Kidney (tissue), 14 donors: Measurements from ENCODE around the gene CLTB. TPM values are rescaled to one million over a fixed set of nuclear protein-coding genes. Genes with fewer than 3 reads are reported as not detected.

Experiments
- DNase-seq, 5 donors: peaks; one replicate each; pipeline ENCODE4 v3.0.0-alpha.2; 2013 to 2020
- FAIRE-seq: peaks from 2 replicates; lab custom pipeline; 2012; peaks lifted over from hg19 to GRCh38; lab: Jason Lieb, UNC
- H3K27ac ChIP-seq, 2 donors: one replicate each; pipeline ENCODE4 v1.7.0; 2013; ENCODE audit warnings: low read depth in 2 of 2, low read length in 2 of 2, inconsistent platforms in 1 of 2
- H3K27me3 ChIP-seq: one replicate; pipeline ENCODE4 v1.7.1; 2013; ENCODE audit warnings: low read length, inconsistent platforms; ENCODE audit not compliant: control insufficient read depth, insufficient read depth
- H3K36me3 ChIP-seq, 3 donors: one replicate each; pipeline versions ENCODE4 v1.7.0 to v1.7.1; 2013; ENCODE audit warnings: low read length in 3 of 3, control low read depth in 1 of 3, inconsistent platforms in 1 of 3; ENCODE audit not compliant: insufficient read depth in 3 of 3, control insufficient read depth in 2 of 3
- H3K4me1 ChIP-seq, 3 donors: one replicate each; pipeline versions ENCODE4 v1.7.0 to v1.7.1; 2013; ENCODE audit warnings: low read length in 3 of 3, inconsistent platforms in 1 of 3, low read depth in 1 of 3; ENCODE audit not compliant: control insufficient read depth in 2 of 3, insufficient read depth in 2 of 3
- H3K4me3 ChIP-seq, 3 donors: one replicate each; pipeline versions ENCODE4 v1.7.0 to v1.8.1; 2013; ENCODE audit warnings: low read length in 3 of 3, control low read depth in 1 of 3, inconsistent platforms in 1 of 3
- H3K9ac ChIP-seq, 3 donors: one replicate each; pipeline versions ENCODE4 v1.7.0 to v1.7.1; 2013; ENCODE audit warnings: low read length in 3 of 3, control low read depth in 1 of 3, inconsistent platforms in 1 of 3
- H3K9me3 ChIP-seq, 3 donors: one replicate each; pipeline versions ENCODE4 v1.7.0 to v1.7.1; 2013; ENCODE audit warnings: low read length in 3 of 3, control low read depth in 1 of 3, inconsistent platforms in 1 of 3; ENCODE audit not compliant: control insufficient read depth in 2 of 3, insufficient read depth in 1 of 3
- intact Hi-C: fragments of 100-400 bp; cut with DNase I; formaldehyde crosslinking; loops from one replicate; pipeline ENCODE4 v1.11.1; 2022
- polyA plus RNA-seq: library from polyadenylated mRNA; stranded (reverse); fragments of 350-450 nt; fragmentation: Illumina TruSeq; extraction: RNeasy Lipid Tissue Mini Kit (QIAGEN cat#74804); gene quantifications from one replicate; pipeline ENCODE4 v1.2.3, GENCODE V29; 2014; ENCODE audit warnings: low read depth, low replicate concordance; ENCODE audit not compliant: insufficient read depth
- total RNA-seq: library from RNA; stranded (reverse); fragmentation: NEBNext Ultra II Directional; extraction: Animal tissue kit (Norgen Biotek cat#: 25700); gene quantifications from one replicate; pipeline ENCODE4 v1.2.1, GENCODE V29; 2021
- TF ChIP-seq, protein P1 (sequence below): IDR thresholded peaks from 3 replicates; pipeline ENCODE4 v1.5.1; 2012; ENCODE audit warnings: mild to moderate bottlenecking, moderate library complexity, borderline replicate concordance; ENCODE audit not compliant: insufficient read depth; ENCODE audit errors: extremely low read depth
- donor health status: control.
- donor health status: control.
- donor health status: control.
- donor health status: control.
- donor health status: control.
- donor health status: DM: yes; HTN: yes; CAD: no.
- donor health status: Normal renal cell carcinoma (clear cell type).

The CLTB gene
- total and polyA plus RNA-seq, 2 donors from 2014 or later: 76.3 to 151 TPM

GRCh38 chr5:176426876-176427275, 10.5 kb upstream of the CLTB start:
- Histone ChIP-seq H3K27ac (no peak overlapping the region), H3K4me3 (no peak overlapping the region), H3K4me1 (no peaks in the 10 kb centered on the region), H3K27me3 (no peaks in the 10 kb centered on the region), H3K9me3 (no peaks in the 10 kb centered on the region), H3K36me3 (no peaks in the 10 kb centered on the region), H3K9ac (no peak overlapping the region)
- FAIRE-seq (no peak), DNase-seq (no peak)
- intact Hi-C loops: no loop called here
- TF ChIP-seq, protein P1, sequence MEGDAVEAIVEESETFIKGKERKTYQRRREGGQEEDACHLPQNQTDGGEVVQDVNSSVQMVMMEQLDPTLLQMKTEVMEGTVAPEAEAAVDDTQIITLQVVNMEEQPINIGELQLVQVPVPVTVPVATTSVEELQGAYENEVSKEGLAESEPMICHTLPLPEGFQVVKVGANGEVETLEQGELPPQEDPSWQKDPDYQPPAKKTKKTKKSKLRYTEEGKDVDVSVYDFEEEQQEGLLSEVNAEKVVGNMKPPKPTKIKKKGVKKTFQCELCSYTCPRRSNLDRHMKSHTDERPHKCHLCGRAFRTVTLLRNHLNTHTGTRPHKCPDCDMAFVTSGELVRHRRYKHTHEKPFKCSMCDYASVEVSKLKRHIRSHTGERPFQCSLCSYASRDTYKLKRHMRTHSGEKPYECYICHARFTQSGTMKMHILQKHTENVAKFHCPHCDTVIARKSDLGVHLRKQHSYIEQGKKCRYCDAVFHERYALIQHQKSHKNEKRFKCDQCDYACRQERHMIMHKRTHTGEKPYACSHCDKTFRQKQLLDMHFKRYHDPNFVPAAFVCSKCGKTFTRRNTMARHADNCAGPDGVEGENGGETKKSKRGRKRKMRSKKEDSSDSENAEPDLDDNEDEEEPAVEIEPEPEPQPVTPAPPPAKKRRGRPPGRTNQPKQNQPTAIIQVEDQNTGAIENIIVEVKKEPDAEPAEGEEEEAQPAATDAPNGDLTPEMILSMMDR: no peak

DNA sequence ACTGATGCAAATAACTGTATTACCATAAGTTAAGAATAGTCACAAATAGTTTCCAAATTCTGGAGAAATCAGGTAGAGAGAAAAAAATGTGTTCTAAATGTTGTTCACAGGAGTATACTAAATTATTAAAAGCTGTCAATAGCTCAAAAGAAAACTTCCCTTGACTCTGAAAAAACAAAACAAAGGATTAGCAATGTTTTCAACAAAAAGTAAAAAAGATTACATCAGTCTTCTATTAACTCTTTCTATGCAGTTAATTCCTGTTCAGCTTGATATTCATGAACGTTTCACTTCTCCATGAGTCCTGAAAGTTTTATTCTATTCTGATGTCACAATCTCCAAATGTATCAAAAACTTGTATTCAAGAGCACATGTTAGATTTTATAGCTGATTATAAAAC, 9.5 kb upstream of the CLTB start:
- FAIRE-seq (no peak), DNase-seq (no peak)
- Histone ChIP-seq H3K27ac (no peak overlapping the region), H3K4me1 (no peaks in the 10 kb centered on the region), H3K9ac (no peak overlapping the region), H3K4me3 (no peak overlapping the region), H3K9me3 (no peaks in the 10 kb centered on the region), H3K36me3 (no peaks in the 10 kb centered on the region), H3K27me3 (no peaks in the 10 kb centered on the region)
- intact Hi-C loops: no loop called here
- TF ChIP-seq, protein P1: no peak

GRCh38 chr5:176425138-176425537, 8.8 kb upstream of the CLTB start:
- no peaks in the 10 kb centered on the region for H3K27me3 ChIP-seq
- H3K9ac ChIP-seq: no peak overlapping the region
- H3K4me3 ChIP-seq: no peak overlapping the region
- H3K9me3 ChIP-seq: no peaks in the 10 kb centered on the region
- no peaks in the 10 kb centered on the region for H3K4me1 ChIP-seq
- DNase-seq: peak in 2 of 5 donors; percentile 25 to 70
- H3K36me3 ChIP-seq: no peaks in the 10 kb centered on the region
- intact Hi-C loops: no loop called here
- no peak overlapping the region for H3K27ac ChIP-seq
- FAIRE-seq: no peak
- TF ChIP-seq, protein P1: no peak

- H3K36me3 ChIP-seq: no peaks in the 10 kb centered on the region
- no peaks in the 10 kb centered on the region for H3K9me3 ChIP-seq
- H3K4me3 ChIP-seq: no peak overlapping the region
- H3K4me1 ChIP-seq: no peaks in the 10 kb centered on the region
- H3K27ac ChIP-seq: no peak overlapping the region
- no peaks in the 10 kb centered on the region for H3K27me3 ChIP-seq
- TF ChIP-seq, protein P1: no peak
- DNase-seq: no peak
- intact Hi-C loops: no loop called here
- FAIRE-seq: no peak
- no peak overlapping the region for H3K9ac ChIP-seq
Observed at GRCh38 chr5:176424181-176424580, 7.8 kb upstream of the CLTB start.
